HepG2 (cell line): ENCODE results near the gene GPM6B. TPM values are rescaled to one million over a fixed set of nuclear protein-coding genes. Genes with fewer than 3 reads are reported as not detected.

ENCODE experiments used
- ATAC-seq: fragments of 200-7000 bp; cut with Tn5 transposase; 3 replicates; pipeline ENCODE4 v1.9.1; 2020; ENCODE audit warnings: mild to moderate bottlenecking, moderate library complexity
- BruUV-seq: library from RNA; stranded (reverse); fragments of 400-500 nt; replicated peaks from 2 replicates; lab custom pipeline; 2021; lab: Mats Ljungman, UMichigan
- CTCF ChIA-PET: fragments of 300-600 bp; formaldehyde crosslinking; extraction: SDS; loops from one replicate; lab custom pipeline; 2021; ENCODE audit warnings: low total read pairs, inconsistent platforms, low intra/inter-chr PET ratio; lab: Yijun Ruan, JAX
- POLR2A ChIA-PET: fragments of 350-600 bp; sonication (Branson Sonifier 250); formaldehyde crosslinking; loops from one replicate; lab custom pipeline; 2020; ENCODE audit warnings: antibody characterized with exemption, inconsistent platforms; lab: Yijun Ruan, JAX
- DNase-seq: peaks from one replicate; pipeline ENCODE4 v3.0.0-alpha.2; 2015; ENCODE audit warnings: low spot score
- FAIRE-seq: peaks from 3 replicates; lab custom pipeline; 2011; peaks lifted over from hg19 to GRCh38; lab: Jason Lieb, UNC
- H2AFZ ChIP-seq: one replicate; pipeline ENCODE4 v1.6.1; 2011; ENCODE audit warnings: low read length, inconsistent platforms
- H3K27ac ChIP-seq: fragments of 300-600 bp; 3 replicates; pipeline ENCODE4 v1.8.0; 2011; ENCODE audit warnings: mixed run types, mild to moderate bottlenecking, mixed read lengths, low read length, inconsistent platforms; ENCODE audit not compliant: insufficient read depth; ENCODE audit errors: extremely low read length
- H3K27me3 ChIP-seq, 2 experiments: fragments of 200-600 bp in 1 of 2; 2 replicates in 1 of 2; 3 replicates in 1 of 2; pipeline versions ENCODE4 v1.6.0 to v1.8.0; 2011; ENCODE audit warnings: low read length in 2 of 2, mild to moderate bottlenecking in 2 of 2, moderate library complexity in 2 of 2, inconsistent platforms in 1 of 2; ENCODE audit not compliant: insufficient read depth in 2 of 2, control insufficient read depth in 1 of 2
- H3K36me3 ChIP-seq, 2 experiments: fragments of 200-600 bp in 1 of 2; replicated peaks in 1 of 2; 2 replicates in 1 of 2; 3 replicates in 1 of 2; pipeline versions ENCODE4 v1.5.1 to v1.8.0; 2011; ENCODE audit warnings: low read length in 2 of 2, inconsistent platforms in 1 of 2; ENCODE audit not compliant: insufficient read depth in 2 of 2, control insufficient read depth in 1 of 2
- H3K4me1 ChIP-seq: 2 replicates; pipeline ENCODE4 v1.5.1; 2012; ENCODE audit warnings: low read length, inconsistent platforms; ENCODE audit not compliant: insufficient read depth
- H3K4me2 ChIP-seq: 2 replicates; pipeline ENCODE4 v1.6.0; 2011; ENCODE audit warnings: low read depth, low read length, inconsistent platforms
- H3K4me3 ChIP-seq, 3 experiments: fragments of 200-600 bp in 1 of 3; sonication (generic), shearing (Covaris generic) in 1 of 3; replicated peaks in 1 of 3; 2 replicates each; pipeline ENCODE4 v1.5.1; 2011 to 2016; ENCODE audit warnings: low read length in 3 of 3, inconsistent platforms in 2 of 3, low read depth in 2 of 3, mild to moderate bottlenecking in 2 of 3, control low read depth in 1 of 3, mixed read lengths in 1 of 3; ENCODE audit not compliant: insufficient read depth in 1 of 3
- H3K79me2 ChIP-seq: one replicate; pipeline ENCODE4 v1.6.1; 2011; ENCODE audit warnings: low read length, inconsistent platforms; ENCODE audit not compliant: insufficient read depth
- H3K9ac ChIP-seq: 2 replicates; pipeline ENCODE4 v1.6.0; 2011; ENCODE audit warnings: mild to moderate bottlenecking, low read depth, low read length, inconsistent platforms; ENCODE audit not compliant: insufficient read depth
- H3K9me3 ChIP-seq: 2 replicates; pipeline ENCODE4 v1.5.1; 2012; ENCODE audit warnings: mild to moderate bottlenecking, low read length
- H4K20me1 ChIP-seq: 2 replicates; pipeline ENCODE4 v1.6.0; 2011; ENCODE audit warnings: inconsistent platforms, mild to moderate bottlenecking, low read length, moderate library complexity; ENCODE audit not compliant: insufficient read depth
- ATRX ChIP-seq: sonication (generic); formaldehyde crosslinking; IDR thresholded peaks from 2 replicates; pipeline ENCODE4 v1.4.0; 2020; ENCODE audit warnings: missing genetic modification reagents, borderline replicate concordance
- KLF12 ChIP-seq: sonication (generic); formaldehyde crosslinking; IDR thresholded peaks from 2 replicates; pipeline ENCODE4 v1.4.0; 2020; ENCODE audit warnings: missing genetic modification reagents, borderline replicate concordance
- ZBTB42 ChIP-seq: sonication (generic); formaldehyde crosslinking; IDR thresholded peaks from 2 replicates; pipeline ENCODE4 v1.5.0; 2020; ENCODE audit warnings: mild to moderate bottlenecking, missing genetic modification reagents
- ZNF160 ChIP-seq: sonication (generic); formaldehyde crosslinking; IDR thresholded peaks from 2 replicates; pipeline ENCODE4 v1.8.0; 2022; ENCODE audit warnings: mild to moderate bottlenecking, inconsistent platforms, missing genetic modification reagents
- ZNF232 ChIP-seq: sonication (generic); formaldehyde crosslinking; IDR thresholded peaks from 2 replicates; pipeline ENCODE4 v1.4.0; 2020; ENCODE audit warnings: missing genetic modification reagents, borderline replicate concordance
- ZSCAN21 ChIP-seq: sonication (generic); formaldehyde crosslinking; IDR thresholded peaks from 2 replicates; pipeline ENCODE4 v1.8.0; 2022; ENCODE audit warnings: mild to moderate bottlenecking, missing genetic modification reagents, moderate library complexity, borderline replicate concordance
- ZSCAN30 ChIP-seq: sonication (generic); formaldehyde crosslinking; IDR thresholded peaks from 2 replicates; pipeline ENCODE4 v1.5.0; 2020; ENCODE audit warnings: mild to moderate bottlenecking, missing genetic modification reagents
- WGBS: methylation state at CpG from one replicate; pipeline ENCODE4 v1.1.6; 2017; ENCODE audit warnings: low lambda C conversion rate; 5-methylcytosine and 5-hydroxymethylcytosine counted together
- in situ Hi-C: cut with HindIII; loops from 2 replicates; pipeline ENCODE4 v1.10.0; 2017; ENCODE audit warnings: low pct_unique_long_range_greater_than_20kb; ENCODE audit not compliant: extremely low pct_ligation_motif_present
- intact Hi-C: fragments of 100-400 bp; cut with micrococcal nuclease; formaldehyde crosslinking; loops from one replicate; pipeline ENCODE4 v1.10.0; 2022; ENCODE audit not compliant: unreplicated experiment
- polyA plus RNA-seq, 8 experiments: library from polyadenylated mRNA; depleted of rRNA in 3 of 8; stranded (reverse) in 7 of 8; unstranded in 1 of 8; fragments of >200 nt; fragmentation: Illumina TruSeq in 4 of 8; extraction: Trizol in 4 of 8; gene quantifications; 2 replicates each; pipeline versions ENCODE4 v1.2.1 to v1.2.3, GENCODE V29; 2011 to 2016; ENCODE audit warnings: low read depth in 4 of 8, missing spikeins in 1 of 8, mixed read lengths in 1 of 8; ENCODE audit not compliant: insufficient read depth in 1 of 8
- total RNA-seq, 5 experiments: library from RNA; depleted of rRNA; stranded (reverse); fragments of >200 nt; fragmentation: Illumina TruSeq; extraction: Trizol; gene quantifications; 2 replicates each; pipeline ENCODE4 v1.2.3, GENCODE V29; 2016; ENCODE audit warnings: low read depth in 1 of 5
- TF ChIP-seq, protein P1 (sequence below): sonication (generic); formaldehyde crosslinking; IDR thresholded peaks from 2 replicates; pipeline ENCODE4 v1.4.0; 2020; ENCODE audit warnings: missing genetic modification reagents, borderline replicate concordance

Gene GPM6B
- total and polyA plus RNA-seq, 2 of the 13 experiments (the other 11 are each of a cell fraction or from before 2014, with no cell fraction given), result not detected

GRCh38 chrX:13748486-13748885, 68.4 kb downstream of the GPM6B start:
- POLR2A ChIA-PET, result no interaction called here
- in situ Hi-C loops, result no loop called here
- H3K79me2 ChIP-seq, result no peaks in the 10 kb centered on the region
- H3K36me3 ChIP-seq, result peaks cover 0 to 16% of the 10 kb centered on the region in 2 experiments; a peak in 1 of 5 replicates
- CTCF ChIA-PET, result interaction anchor here (1.6 kb wide), 1 partner anchor 90 kb away, joined by 8 read pairs; no protein-coding TSS in a partner anchor
- WGBS, result 95% methylated on average over 3 of the region's 3 CpGs
- no peak overlapping the region for H3K4me2 ChIP-seq
- FAIRE-seq (no peak), DNase-seq (no peak), ATAC-seq (no peak)
- intact Hi-C loops, result loop anchor here (2.0 kb wide), 1 partner anchor 90 kb away; no protein-coding TSS in a partner anchor
- no peak overlapping the region for H3K9ac ChIP-seq
- no peaks in the 10 kb centered on the region for H3K9me3 ChIP-seq
- H3K4me3 ChIP-seq, result no peak overlapping the region
- no peaks in the 10 kb centered on the region for H4K20me1 ChIP-seq
- H2AFZ ChIP-seq, result no peak overlapping the region
- H3K27me3 ChIP-seq, result no peaks in the 10 kb centered on the region
- H3K27ac ChIP-seq, result no peak overlapping the region
- no peak for TF ChIP-seq ATRX (CRISPR knock-in tag)
- no peak for TF ChIP-seq ZNF232 (CRISPR knock-in tag)
- no peak for TF ChIP-seq ZNF160 (CRISPR knock-in tag)
- no peak for TF ChIP-seq ZBTB42 (CRISPR knock-in tag)
- no peak for TF ChIP-seq ZSCAN30 (CRISPR knock-in tag)
- TF ChIP-seq KLF12, result no peak
- TF ChIP-seq, protein P1, sequence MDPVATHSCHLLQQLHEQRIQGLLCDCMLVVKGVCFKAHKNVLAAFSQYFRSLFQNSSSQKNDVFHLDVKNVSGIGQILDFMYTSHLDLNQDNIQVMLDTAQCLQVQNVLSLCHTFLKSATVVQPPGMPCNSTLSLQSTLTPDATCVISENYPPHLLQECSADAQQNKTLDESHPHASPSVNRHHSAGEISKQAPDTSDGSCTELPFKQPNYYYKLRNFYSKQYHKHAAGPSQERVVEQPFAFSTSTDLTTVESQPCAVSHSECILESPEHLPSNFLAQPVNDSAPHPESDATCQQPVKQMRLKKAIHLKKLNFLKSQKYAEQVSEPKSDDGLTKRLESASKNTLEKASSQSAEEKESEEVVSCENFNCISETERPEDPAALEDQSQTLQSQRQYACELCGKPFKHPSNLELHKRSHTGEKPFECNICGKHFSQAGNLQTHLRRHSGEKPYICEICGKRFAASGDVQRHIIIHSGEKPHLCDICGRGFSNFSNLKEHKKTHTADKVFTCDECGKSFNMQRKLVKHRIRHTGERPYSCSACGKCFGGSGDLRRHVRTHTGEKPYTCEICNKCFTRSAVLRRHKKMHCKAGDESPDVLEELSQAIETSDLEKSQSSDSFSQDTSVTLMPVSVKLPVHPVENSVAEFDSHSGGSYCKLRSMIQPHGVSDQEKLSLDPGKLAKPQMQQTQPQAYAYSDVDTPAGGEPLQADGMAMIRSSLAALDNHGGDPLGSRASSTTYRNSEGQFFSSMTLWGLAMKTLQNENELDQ, result no peak
- TF ChIP-seq ZSCAN21 (CRISPR knock-in tag), result no peak
- TF ChIP-seq, all 625 proteins: peak for 0
- H3K4me1 ChIP-seq, result no peaks in the 10 kb centered on the region
- no TSS peak for BruUV-seq
